D341Med (cell line): Measurements from ENCODE around the gene ASXL1.

Source experiments
- DNase-seq: peaks from one replicate; pipeline ENCODE4 v3.0.0; 2012; ENCODE audit warnings: low spot score

The ASXL1 gene

DNA sequence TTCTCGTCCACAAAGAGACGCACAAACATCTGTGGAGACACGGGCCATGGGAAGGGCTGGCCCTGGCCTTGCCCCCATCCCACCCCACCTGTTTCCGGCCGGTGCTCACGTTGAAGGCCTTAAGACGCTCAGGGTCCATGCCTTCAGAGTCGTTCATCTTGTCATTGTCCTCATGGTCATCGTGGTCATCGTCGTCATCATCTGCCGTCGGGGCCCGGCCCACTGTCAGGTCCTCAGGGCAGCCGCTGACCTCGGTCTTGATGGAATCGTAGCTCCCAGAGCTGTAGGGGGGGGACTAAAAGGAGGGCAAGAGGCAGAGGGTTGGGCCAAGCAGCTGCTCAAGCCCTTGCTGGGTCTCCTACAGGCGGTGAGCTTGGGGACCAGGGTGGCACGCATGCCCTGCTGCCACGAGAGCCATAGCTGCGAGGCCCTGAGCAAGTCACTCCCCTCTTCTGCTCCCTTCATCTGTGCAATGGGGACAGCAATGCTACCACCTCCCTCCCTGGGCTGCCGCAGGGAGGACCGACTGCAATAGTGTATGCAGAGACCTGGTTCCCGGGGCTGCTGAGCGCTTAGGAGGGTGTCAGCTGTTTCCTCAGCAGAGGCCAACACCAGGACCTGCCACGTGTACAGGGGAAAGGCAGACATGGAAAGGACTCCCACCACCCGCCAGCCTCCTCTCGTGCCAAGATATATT lies 95.5 kb downstream of the ASXL1 start:
- DNase-seq = no peak

DNA sequence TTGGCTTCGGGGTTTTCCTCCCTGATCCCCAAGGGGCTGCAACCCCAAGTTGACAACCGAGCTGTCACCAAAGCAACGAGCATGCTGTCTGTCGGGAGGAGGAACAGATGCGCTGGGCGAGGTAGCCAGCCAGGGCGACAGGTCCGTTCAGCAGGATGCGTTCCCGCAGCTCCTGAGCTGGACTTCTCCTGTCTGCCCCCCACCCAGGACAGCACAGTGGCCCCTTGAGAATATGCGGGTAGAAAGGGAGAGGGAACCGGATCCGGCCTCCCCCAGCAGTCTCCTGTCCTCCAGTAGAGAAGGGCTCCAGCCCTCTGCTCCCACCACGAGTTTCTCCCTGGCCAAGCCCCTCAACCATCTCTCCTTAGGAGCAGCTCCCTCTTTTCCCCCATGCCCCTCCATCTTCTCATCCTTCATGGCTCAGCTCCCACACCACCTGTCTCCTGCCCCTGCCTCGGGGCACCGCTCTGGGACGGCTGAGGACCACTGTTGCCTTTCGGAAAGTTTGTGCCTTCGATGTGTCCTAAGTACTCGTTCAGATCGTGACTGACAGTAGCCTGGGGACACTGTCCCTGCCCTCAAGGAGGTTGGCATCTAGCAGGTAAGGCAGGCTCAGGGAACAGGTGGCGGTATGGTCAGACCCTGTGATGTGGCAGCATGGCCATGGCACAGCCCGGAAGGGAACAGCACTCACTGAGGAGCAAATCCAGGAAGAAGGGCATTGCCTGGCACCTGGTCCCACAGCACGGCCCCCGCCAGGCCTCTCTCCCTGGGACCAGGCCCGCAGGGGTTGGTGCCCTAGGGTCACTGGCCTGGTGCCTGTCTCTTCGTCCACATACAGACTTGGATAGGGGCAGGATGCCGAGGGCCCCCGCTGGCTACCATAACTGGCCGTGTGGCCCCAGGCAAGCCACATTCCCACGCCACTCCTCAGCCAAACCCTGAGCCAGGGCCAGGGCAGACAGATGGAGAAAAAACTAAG lies 96.3 kb downstream of the ASXL1 start:
- DNase-seq = no peak

DNA sequence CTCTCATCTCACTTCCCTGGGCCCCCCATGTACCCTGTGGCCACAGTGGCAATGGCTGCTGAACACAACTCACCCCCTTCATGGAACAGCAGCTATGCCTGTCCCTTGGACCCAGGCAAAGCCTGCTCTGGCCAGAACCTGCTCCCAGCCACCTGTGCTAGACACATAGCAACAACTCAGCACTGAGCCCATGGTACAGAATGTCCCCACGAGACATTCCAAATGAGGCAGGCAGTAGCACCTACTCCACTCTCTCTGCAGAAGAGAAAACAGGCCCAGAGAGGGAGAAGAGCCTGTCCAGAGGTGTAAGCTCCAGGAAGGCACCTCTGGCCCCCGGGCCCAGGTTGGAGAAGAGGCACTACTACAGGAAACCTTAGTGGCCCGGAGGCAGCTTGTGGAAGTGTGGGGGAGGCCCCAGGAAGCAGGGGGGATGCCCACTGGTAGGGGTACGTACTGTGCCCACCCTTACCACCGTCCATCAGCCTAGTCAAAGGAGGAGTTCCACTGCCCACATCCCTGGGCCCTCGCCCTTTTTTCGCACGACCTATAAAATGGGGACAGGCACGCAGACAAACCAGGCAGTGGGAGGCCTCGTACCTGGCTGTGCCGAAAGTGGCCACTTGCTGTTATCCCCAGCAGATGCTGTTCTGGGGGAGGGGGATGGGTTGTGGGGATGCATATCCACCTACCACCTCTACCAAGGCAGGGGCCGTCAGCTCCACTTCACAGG lies 97.2 kb downstream of the ASXL1 start:
- no peak for DNase-seq

DNA sequence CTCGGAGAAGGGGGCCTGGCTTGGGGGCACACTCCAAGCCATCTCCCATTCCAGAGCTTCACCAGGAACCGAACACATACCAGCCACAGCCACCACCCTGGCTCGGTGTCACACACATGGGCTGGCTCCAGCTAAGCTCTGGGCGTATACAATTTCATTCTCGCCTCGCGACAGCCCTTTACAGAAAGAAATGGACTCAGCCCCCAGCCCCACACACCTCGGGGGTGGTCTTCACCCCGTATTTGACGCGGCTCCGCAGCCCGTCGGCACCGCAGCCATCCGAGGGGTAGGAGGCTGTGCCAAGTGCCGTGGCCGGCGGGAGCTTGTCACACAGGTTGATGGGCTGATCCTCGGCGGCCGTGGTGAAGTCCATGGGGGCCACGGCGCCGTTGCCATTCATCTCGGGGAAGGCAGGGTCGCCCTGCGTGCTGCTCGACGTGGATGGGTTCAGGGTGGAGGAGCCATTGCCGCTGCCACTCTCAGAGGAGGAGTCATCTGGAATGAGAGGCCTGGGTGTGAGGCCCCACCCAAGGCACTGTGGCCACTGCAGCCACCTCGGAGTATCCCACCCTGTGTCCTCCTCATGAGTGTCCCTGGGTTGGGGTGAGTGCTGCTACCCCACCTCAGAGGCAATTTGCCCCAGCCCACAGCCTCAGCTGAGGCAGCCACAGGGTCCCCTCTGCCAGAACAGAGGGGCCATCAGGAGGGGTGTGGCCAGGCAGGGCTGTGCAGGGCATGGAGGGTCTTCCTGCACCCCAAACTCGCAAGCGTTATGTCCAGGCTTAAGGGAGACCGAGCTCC lies 98.0 kb downstream of the ASXL1 start:
- no peak for DNase-seq

DNA sequence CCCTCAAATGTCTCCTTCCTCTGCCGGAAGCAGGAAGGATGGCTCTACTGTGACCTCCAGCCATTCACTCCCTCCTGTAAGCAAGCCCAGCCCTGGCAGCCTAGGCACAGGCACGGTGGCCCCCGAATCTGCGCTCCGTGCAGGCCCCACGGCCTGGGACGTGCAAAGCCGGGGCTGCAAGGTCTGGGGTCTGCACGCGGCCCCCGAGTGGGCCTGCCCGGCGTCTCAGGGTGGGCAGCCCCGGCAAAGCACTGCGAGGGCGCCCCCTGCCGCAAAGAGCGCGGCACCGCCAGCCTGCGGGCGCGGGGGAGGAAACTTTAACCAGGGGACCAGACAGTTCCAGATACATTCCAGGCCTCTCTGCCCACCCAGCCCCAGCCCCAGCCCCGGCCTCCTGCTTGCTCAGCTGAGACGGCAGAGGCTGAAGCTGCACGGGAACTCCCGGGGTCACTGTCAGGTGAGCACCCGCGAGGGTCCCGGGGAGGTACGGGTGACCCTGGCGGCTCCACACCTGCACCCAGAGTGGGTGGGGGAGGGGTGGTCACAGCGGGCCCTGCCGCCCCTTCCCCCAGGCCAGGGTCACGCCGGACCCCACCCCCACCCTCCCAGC lies 98.8 kb downstream of the ASXL1 start:
- DNase-seq = peak; percentile 94

DNA sequence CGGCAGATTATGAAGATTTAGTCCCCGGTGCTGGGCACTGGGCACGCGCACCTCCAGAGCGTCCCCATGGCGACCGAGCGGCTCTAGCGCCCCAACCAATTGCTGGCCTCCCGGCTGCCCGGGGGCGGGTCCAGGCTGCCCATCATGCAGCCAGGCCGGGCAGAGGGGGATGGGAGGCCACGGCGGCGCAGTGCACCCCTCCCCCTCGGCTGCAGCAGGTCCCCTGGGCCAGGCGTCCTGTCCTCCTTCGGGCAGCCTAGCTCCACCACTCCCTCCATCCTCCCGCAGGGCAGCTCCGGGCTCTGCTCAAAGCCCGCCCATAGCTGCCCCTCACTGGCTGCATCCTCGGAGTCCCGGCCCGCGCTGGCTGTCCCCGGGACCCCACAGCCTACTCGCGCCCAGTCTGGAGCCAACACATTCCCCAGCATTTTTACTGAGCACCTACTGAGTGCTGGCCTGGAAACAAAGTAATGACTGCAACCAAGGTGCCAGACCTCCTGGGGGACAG lies 99.4 kb downstream of the ASXL1 start:
- peak; percentile 93 for DNase-seq

DNA sequence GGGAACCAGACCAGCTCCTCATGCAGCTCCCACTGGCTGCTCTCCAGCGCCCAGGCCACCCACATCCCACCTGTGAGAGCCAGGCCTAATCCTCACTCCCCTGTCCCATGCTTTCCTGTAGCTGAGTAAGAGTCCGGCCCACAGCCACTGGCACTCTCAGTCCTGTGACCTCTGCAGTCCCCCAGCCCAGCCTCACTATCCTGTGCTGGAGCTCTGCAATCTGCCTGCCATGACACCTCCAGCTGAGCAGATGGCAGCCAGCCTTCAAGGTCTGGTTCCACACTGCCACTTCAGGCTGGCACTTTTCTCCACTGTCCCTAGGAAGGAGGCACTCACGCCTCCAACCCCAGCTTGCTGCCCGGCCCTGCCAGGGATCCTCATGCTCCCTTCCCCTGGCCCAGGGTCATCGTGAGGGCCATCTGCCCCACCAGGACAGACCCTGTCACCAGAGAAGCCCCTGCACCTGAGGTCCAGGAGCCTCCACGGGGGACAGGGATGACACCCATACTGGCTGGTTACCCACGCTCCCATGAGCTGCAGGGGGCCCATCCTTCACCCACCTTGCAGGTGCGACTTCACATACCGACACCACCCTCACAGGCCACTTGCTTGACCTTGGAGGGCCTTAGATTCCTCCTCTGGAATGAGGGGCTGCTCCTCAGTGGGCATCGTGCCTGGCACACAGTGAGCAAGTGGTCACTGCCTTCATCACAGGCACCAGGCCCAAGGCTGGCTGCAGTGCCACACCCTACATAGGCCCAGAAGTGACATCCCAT lies 100.1 kb downstream of the ASXL1 start:
- no peak for DNase-seq

DNA sequence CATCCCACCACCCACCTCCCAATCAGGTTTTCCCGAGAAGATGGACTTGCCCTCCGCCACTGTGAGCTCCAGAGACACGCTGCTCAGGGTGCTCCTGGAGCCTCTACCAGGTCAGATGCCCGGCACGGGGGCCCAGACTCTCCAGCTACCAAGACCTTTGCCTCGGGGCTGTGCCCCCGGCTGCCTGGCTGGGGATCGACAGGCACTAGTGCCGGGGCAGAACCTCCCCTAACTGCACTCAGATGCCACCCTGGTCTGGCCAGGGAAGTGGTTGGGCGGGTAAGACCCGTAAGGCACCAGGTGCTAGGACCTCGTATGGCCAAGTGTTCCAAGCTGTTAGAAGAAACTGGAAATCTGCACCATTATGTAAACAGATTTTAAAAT lies 100.7 kb downstream of the ASXL1 start:
- DNase-seq = no peak

DNA sequence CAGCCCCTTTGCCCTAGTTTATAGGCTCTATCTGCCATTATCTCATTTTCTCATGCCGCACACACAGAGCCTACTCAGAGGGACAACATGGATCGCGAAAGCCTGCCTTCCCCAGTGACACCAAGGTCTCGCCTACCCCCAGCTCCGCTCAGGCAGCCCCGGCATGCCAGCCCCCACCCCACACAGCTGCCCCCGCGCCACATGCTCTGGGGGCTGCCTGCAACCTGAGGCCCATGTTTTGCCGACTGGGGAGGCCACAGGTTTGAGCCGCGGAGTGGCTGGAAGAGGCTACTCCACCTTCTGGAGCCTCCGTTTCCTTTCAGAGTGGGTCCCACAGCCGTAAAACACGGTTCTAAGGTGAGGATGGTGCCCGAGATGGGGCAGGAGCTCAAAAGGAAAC lies 102.1 kb downstream of the ASXL1 start:
- DNase-seq = no peak

DNA sequence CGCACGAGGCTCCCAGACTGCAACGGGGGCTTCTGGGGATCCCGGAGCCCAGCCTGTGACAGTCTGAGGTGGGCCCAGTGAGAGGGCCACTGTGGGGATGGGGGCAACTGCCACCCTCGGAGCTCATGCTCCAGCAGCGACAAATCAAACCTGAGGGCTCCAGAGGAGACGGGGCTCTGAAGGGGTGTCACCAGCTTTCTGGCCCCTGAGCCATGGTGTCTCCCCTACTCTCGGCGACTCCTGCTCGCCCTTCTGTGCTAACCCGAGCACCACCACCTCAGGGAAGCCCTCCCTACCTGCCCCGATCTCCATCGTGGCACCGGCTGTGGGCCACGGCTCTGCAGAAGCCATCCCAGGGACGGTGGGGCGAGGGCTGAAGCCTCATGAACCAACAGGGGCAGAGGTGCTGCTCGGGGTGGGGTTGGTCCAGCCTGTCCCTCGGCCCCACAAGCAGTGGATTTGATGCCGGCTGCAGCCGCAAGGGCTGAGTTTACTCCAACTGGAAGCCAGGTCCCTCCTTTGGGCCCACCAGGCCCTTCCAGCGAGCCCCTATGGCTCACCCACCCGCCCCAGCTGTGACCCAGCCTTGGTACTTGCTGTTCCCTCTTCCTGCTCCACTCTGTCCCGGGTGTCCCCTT lies 102.7 kb downstream of the ASXL1 start:
- no peak for DNase-seq

DNA sequence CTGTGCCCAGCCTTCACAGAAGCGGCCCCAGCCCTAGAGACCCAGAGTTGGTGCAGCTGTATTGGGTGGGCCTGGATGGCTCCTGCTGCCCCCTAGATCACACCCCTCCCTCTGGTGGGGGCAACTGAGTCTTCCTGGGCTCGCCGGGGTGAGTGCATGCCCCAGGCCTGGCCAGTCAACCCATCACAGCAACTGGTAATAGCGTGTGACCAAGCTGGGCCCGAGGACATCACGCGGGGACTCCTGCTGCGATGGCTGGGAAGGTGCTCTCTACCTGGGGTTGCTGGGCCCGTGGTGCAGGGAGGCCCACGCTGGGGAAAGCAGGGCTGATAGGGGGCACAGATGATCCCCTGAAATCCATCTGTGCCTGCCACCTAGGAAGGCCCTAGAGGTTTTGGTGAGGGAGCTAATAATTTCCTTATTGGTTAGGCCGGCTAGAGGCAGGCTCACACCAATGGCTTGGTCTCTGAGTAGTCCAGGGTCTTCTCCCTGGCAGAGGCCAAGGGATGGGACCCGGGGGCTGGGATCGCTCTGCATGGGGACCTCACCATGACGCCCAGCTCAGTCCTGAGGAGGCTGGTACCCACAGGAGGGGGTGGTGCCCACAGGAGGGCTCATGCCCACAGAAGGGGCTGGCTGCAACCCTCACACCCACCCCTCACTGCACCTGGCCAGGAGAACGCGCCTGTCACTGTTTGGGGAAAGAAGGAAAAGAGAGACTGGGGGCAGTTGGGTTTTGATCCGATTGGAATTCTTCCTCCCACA lies 103.9 kb downstream of the ASXL1 start:
- no peak for DNase-seq

DNA sequence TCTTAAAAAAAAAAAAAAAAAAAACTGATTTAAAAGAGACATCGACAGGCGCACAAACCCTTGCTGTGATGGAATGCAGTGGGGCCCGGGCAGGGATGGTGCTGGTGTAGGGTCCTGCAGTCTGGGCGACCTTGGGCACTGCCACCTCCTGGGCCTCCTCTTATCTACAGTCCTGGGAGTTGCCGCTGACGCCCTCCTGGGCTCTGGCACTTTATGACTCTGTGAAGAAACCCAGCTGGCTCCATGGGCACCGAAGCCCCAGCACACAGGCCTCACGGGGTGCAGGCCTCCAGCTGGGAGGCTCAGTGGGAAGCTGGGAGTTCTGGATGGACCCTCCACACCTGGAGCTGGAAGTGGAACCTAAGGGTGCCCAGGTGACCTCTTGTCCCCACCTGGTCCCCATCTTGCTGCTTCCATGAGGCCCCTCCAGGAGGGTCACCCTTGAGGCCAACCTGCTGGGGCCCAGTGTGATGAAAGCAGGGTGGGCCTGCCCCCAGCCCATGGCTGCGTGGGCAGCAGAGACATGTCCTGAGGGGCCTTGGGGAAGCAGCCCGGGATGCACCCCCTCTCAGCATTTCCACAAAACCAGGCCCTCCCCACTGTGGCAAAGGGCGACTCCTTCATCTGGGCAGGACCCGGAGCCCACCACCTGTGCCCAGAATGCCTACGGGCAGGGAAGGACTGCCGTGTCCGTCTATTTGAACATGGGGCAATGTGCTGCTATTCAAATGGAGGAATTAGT lies 104.9 kb downstream of the ASXL1 start:
- no peak for DNase-seq

DNA sequence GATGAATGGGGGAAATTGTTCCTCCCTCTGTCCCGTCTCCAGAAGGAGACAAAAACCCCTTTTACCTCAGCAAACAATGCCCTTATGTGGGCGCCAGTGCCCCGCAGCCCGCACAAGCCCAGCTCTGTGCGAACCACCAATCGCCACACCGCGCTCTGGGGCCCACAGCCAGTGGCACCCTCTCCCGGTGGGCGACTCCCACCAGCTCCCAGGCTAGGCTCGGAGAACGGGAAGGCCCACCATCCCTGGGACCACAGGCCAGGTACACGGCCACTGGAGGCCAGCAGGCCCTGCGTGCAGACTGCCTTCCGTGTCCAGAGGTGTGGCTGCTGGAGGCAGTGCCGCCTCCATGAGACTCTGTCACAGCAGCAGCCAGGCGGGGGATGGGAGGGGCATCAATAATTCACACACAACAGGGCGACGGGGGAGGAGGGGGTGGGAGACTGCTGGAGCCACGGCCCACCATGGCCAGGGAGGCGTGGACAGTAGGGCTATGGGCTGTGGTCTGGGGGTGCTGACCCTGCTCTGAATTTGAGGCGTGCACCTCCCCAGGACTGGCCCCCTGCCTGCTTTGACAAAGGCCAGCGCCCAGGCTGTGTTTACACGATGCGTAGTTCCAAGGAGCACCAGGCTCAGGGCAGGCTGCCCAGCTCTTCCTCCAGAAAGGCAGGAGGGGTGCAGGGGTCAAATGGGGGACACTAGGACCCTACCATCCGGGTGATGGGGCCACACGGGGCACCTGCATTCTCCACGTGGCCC lies 105.7 kb downstream of the ASXL1 start:
- no peak for DNase-seq

DNA sequence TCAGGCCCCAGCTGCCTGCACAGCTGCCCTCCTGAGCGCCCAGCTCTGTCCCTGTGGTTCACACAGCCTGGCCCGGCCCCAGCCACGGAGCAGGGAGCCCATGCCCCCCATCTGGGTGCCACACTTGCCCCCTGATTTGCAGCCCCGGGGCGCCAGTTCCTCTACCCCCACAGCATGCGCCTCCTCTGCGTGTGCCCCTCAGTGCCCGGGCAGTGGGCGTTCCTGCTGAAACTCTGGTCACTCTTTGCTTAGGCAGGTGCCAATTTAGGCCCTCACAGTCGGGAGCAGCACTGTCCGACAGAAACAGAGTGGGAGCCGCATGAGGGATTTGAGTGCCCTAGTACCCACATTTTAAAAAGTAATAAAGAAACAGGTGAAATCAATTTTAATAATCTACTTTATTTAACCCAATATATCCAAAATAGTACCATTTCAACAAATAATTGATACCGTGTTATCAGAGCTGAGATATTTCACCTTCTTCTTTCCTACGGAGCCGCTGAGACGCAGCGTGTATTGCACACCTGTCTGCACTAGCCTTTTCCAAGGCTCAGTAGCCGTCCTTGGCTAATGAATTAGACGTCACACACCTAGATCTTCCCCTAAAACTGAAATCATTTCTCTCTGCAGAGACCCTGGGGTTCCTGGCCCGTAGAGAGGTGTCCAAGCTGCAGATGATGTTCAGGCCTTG lies 106.4 kb downstream of the ASXL1 start:
- DNase-seq = no peak

DNA sequence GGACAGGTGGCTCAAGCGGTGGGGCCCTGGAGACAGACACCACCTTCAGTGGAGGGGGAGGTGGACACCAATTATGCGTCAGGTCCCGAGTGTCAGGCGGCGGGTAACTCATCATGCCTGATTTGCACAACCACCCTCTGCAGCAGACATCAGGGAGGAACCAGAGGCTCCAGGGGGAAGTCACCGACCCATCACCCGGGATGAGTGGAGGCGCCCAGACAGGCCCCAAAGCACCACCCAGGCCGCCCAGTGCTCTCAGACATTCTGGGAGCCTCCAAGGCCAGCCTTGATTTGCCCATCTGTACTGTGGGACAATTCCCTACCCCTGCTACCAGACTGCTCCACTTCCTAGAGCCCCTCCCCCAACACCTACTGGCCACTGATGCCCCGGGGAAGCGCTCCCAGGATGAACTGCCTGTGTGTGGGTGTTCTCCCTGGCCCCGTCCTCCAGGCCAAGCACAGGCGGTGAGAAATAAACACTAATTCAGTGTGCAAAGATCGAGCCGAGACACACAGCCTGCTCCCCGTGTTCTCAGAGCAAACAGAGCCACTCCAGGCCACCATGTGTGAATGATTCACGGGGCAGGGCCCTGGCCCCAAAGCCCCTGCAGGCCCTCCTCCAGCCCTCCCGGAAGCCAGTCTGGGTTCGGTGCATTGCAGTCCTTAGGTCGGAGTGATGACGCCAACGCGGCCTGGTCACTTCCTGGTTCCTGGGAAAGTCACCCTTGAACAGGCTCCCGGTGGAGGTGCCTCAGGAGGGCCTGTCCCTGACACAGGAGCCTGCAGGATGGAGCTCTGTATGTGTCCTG lies 107.2 kb downstream of the ASXL1 start:
- DNase-seq = no peak
